IMR-90 (cell line): ENCODE data around the gene KDM5A. TPM values are rescaled to one million over a fixed set of nuclear protein-coding genes. Genes with fewer than 3 reads are reported as not detected.

Experiments
- ATAC-seq: fragments of 200-7000 bp; cut with Tn5 transposase; 2 replicates; pipeline ENCODE4 v1.9.1; 2020; ENCODE audit warnings: low read depth, mild to moderate bottlenecking, moderate library complexity
- BruUV-seq: library from RNA; stranded (reverse); fragments of 400-500 nt; replicated peaks from 2 replicates; lab custom pipeline; 2021; lab: Mats Ljungman, UMichigan
- CTCF ChIA-PET: fragments of 300-600 bp; formaldehyde crosslinking; extraction: SDS; loops from one replicate; lab custom pipeline; 2021; ENCODE audit warnings: antibody characterized with exemption; lab: Yijun Ruan, JAX
- POLR2A ChIA-PET: fragments of 300-600 bp; sonication (Branson Sonifier 250); formaldehyde crosslinking; loops from one replicate; lab custom pipeline; 2022; ENCODE audit warnings: antibody characterized with exemption; ENCODE audit not compliant: unreplicated experiment; lab: Charles Lee
- DNase-seq: peaks from one replicate; pipeline ENCODE4 v3.0.0; 2013
- H2AFZ ChIP-seq: replicated peaks from 2 replicates; pipeline ENCODE3; 2013; ENCODE audit warnings: low read length, mild to moderate bottlenecking; ENCODE audit not compliant: poor library complexity
- H2AK5ac ChIP-seq: 2 replicates; pipeline ENCODE4 v1.6.1; 2013; ENCODE audit warnings: low read depth, low read length, inconsistent platforms
- H2AK9ac ChIP-seq: replicated peaks from 2 replicates; pipeline ENCODE3; 2013; ENCODE audit warnings: mild to moderate bottlenecking, low read depth, low read length, moderate library complexity; ENCODE audit not compliant: poor library complexity
- H2BK120ac ChIP-seq: 2 replicates; pipeline ENCODE4 v1.6.1; 2013; ENCODE audit warnings: low read depth, low read length, inconsistent platforms
- H2BK15ac ChIP-seq: 3 replicates; pipeline ENCODE4 v1.6.1; 2013; ENCODE audit warnings: low read depth, low read length, inconsistent platforms
- H2BK20ac ChIP-seq: 2 replicates; pipeline ENCODE4 v1.6.1; 2013; ENCODE audit warnings: low read depth, mild to moderate bottlenecking, inconsistent platforms, low read length, moderate library complexity
- H2BK5ac ChIP-seq: 2 replicates; pipeline ENCODE4 v1.6.1; 2013; ENCODE audit warnings: mild to moderate bottlenecking, low read depth, low read length, inconsistent platforms; ENCODE audit not compliant: poor library complexity, severe bottlenecking
- H3K14ac ChIP-seq: replicated peaks from 2 replicates; pipeline ENCODE4 v1.6.1; 2013; ENCODE audit warnings: low read depth, low read length, inconsistent platforms
- H3K18ac ChIP-seq: 2 replicates; pipeline ENCODE4 v1.6.1; 2013; ENCODE audit warnings: low read depth, low read length, control low read depth
- H3K23ac ChIP-seq: 2 replicates; pipeline ENCODE4 v1.6.1; 2013; ENCODE audit warnings: low read depth, low read length, inconsistent platforms
- H3K27ac ChIP-seq: 2 replicates; pipeline ENCODE4 v1.5.1; 2013; ENCODE audit warnings: mild to moderate bottlenecking, control low read depth, low read length; ENCODE audit not compliant: insufficient read depth
- H3K27me3 ChIP-seq: 2 replicates; pipeline ENCODE4 v1.6.1; 2013; ENCODE audit warnings: low read length; ENCODE audit not compliant: control insufficient read depth, insufficient read depth
- H3K36me3 ChIP-seq: 2 replicates; pipeline ENCODE4 v1.6.1; 2013; ENCODE audit warnings: low read length, mixed read lengths; ENCODE audit not compliant: control insufficient read depth, insufficient read depth
- H3K4ac ChIP-seq: 2 replicates; pipeline ENCODE4 v1.6.1; 2013; ENCODE audit warnings: low read depth, low read length, inconsistent platforms
- H3K4me1 ChIP-seq: 2 replicates; pipeline ENCODE4 v1.6.1; 2013; ENCODE audit warnings: low read length, mixed read lengths; ENCODE audit not compliant: control insufficient read depth, insufficient read depth
- H3K4me2 ChIP-seq: 2 replicates; pipeline ENCODE4 v1.6.1; 2013; ENCODE audit warnings: low read depth, mild to moderate bottlenecking, control low read depth, low read length, moderate library complexity
- H3K4me3 ChIP-seq: 2 replicates; pipeline ENCODE4 v1.5.1; 2013; ENCODE audit warnings: low read depth, mild to moderate bottlenecking, control low read depth, low read length, moderate library complexity; ENCODE audit not compliant: insufficient read depth
- H3K56ac ChIP-seq: 2 replicates; pipeline ENCODE4 v1.6.1; 2013; ENCODE audit warnings: low read length, inconsistent platforms; ENCODE audit not compliant: insufficient read depth; ENCODE audit errors: extremely low read depth
- H3K79me1 ChIP-seq, 2 experiments: 2 replicates each; pipeline ENCODE4 v1.6.1; 2013; ENCODE audit warnings: low read length in 2 of 2, inconsistent platforms in 1 of 2, low read depth in 1 of 2
- H3K9ac ChIP-seq: 2 replicates; pipeline ENCODE4 v1.6.1; 2013; ENCODE audit warnings: low read depth, low read length, control low read depth
- H3K9me1 ChIP-seq: 2 replicates; pipeline ENCODE4 v1.6.1; 2013; ENCODE audit warnings: low read length, inconsistent platforms; ENCODE audit not compliant: insufficient read depth
- H3K9me3 ChIP-seq: 2 replicates; pipeline ENCODE4 v1.6.1; 2013; ENCODE audit warnings: low read length; ENCODE audit not compliant: control insufficient read depth, insufficient read depth
- H4K20me1 ChIP-seq: 2 replicates; pipeline ENCODE4 v1.6.1; 2013; ENCODE audit warnings: low read length, inconsistent platforms; ENCODE audit not compliant: insufficient read depth
- H4K5ac ChIP-seq: 2 replicates; pipeline ENCODE4 v1.6.1; 2013; ENCODE audit warnings: mild to moderate bottlenecking, low read depth, low read length, control low read depth
- H4K8ac ChIP-seq, 2 experiments: 2 replicates each; pipeline ENCODE4 v1.6.1; 2013; ENCODE audit warnings: low read depth in 2 of 2, low read length in 2 of 2, control low read depth in 1 of 2, inconsistent platforms in 1 of 2
- H4K91ac ChIP-seq: 2 replicates; pipeline ENCODE4 v1.6.1; 2013; ENCODE audit warnings: low read depth, low read length, inconsistent platforms; ENCODE audit not compliant: insufficient read depth
- CEBPB ChIP-seq: IDR thresholded peaks from 2 replicates; pipeline ENCODE4 v1.6.1; 2012; ENCODE audit warnings: low read depth, low read length, improper control_type of control experiment
- MAZ ChIP-seq: IDR thresholded peaks from 2 replicates; pipeline ENCODE4 v1.6.1; 2012; ENCODE audit warnings: low read depth, mild to moderate bottlenecking, low read length, improper control_type of control experiment, moderate library complexity, borderline replicate concordance
- RFX5 ChIP-seq: IDR thresholded peaks from 2 replicates; pipeline ENCODE4 v1.8.0; 2012; ENCODE audit warnings: low read depth, mild to moderate bottlenecking, low read length, moderate library complexity
- WGBS, 2 experiments: methylation state at CpG; one replicate each; pipeline versions ENCODE4 v1.1.5 to v1.1.7; 2013; ENCODE audit warnings: missing lambda C conversion rate in 2 of 2; ENCODE audit not compliant: insufficient read length in 1 of 2; ENCODE audit errors: extremely low coverage in 2 of 2; 5-methylcytosine and 5-hydroxymethylcytosine counted together
- dilution Hi-C: fragments of 300-500 bp; cut with HindIII; formaldehyde crosslinking; loops from one replicate; pipeline ENCODE4 v1.14.3; 2018; ENCODE audit warnings: low sequenced_read_pairs; ENCODE audit not compliant: unreplicated experiment
- in situ Hi-C: fragments of 300-500 bp; cut with MboI; formaldehyde crosslinking; loops from 3 replicates; pipeline ENCODE4 v1.14.3; 2019; ENCODE audit warnings: low sequenced_read_pairs, inconsistent platforms, mixed read lengths
- intact Hi-C: fragments of 100-400 bp; cut with micrococcal nuclease; formaldehyde crosslinking; loops from 2 replicates; pipeline ENCODE4 v1.10.0; 2022
- polyA plus RNA-seq, 3 experiments: library from polyadenylated mRNA; depleted of rRNA; stranded (reverse); fragments of >200 nt; gene quantifications; 2 replicates each; pipeline ENCODE4 v1.2.3, GENCODE V29; 2012; ENCODE audit warnings: low replicate concordance in 1 of 3
- total RNA-seq: library from RNA; depleted of rRNA; stranded (reverse); fragments of >200 nt; gene quantifications from 2 replicates; pipeline ENCODE4 v1.2.3, GENCODE V29; 2012

The KDM5A gene
- total and polyA plus RNA-seq, 2 of the 4 experiments (the other 2 are of a cell fraction) = 7.9 to 95.9 TPM

DNA sequence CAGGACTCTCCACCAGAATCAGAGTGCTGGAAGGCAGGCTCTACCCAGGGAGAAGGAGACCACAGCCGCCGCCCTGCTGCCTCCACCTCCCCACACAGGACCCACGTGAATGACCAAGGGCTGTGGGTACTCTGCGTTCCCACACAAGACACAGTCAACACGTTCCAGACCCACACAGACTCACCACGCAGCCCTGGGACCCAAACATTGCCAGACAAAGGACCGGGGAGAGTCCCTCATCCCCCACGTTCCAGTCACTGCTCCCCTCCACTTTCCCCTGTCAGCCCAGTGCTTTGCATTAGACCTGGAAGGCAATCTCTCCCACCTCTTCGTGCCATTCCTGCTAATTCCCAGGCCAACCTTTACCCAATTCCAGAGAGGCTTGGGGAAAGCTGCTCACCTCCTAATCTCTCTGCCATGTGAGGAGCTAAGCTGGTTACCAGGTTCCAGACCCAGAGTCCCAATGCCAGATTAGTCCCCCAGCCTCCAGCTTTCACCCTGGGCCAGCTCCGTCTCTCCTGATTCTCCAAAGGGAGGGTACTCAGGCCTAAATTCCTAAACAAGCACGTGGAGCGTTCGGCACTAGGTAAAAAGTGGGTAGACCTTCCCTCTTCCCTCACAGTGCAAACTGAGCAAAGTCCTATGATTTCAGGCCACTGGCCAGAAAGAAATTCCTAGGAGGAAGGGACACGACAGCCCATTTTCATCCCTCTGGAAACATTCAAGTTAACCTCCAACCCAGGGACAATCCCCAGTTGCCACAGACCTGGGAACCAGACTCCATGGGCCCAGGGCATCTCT is 131.4 kb downstream of the KDM5A start:
- Histone ChIP-seq H2BK20ac (no peak overlapping the region), H3K14ac (no peak overlapping the region), H3K23ac (no peak overlapping the region), H3K4me2 (no peak overlapping the region), H2BK15ac (no peak overlapping the region), H2AK5ac (no peak overlapping the region), H3K36me3 (no peaks in the 10 kb centered on the region), H3K27ac (no peak overlapping the region), H3K79me1 (no peaks in the 10 kb centered on the region), H3K4me1 (no peaks in the 10 kb centered on the region), H4K5ac (no peak overlapping the region), H4K8ac (no peak overlapping the region), H3K4ac (no peak overlapping the region), H3K9me3 (no peaks in the 10 kb centered on the region), H2AK9ac (no peak overlapping the region), H4K91ac (no peak overlapping the region), H3K9me1 (0 out of 2 replicates have a peak, but pooled peaks cover 2% of the 10 kb centered on the region), H2BK120ac (no peak overlapping the region), H3K4me3 (no peak overlapping the region), H3K9ac (no peak overlapping the region), H4K20me1 (no peaks in the 10 kb centered on the region), H2AFZ (no peak overlapping the region), H3K27me3 (peaks cover 62% of the 10 kb centered on the region), H3K18ac (no peak overlapping the region), H3K56ac (no peak overlapping the region), H2BK5ac (no peak overlapping the region)
- in situ Hi-C loops (no loop called here), dilution Hi-C loops (no loop called here), intact Hi-C loops (no loop called here)
- no TSS peak for BruUV-seq
- CTCF ChIA-PET = no interaction called here
- POLR2A ChIA-PET = no interaction called here
- ATAC-seq (no peak), DNase-seq (no peak)
- no peak for TF ChIP-seq RFX5
- TF ChIP-seq MAZ = no peak
- TF ChIP-seq CEBPB = no peak
- WGBS, 2 experiments = 36% methylated on average over 5 of the region's 14 CpGs; no CpG with 5 or more reads in 1 of the 2 experiments
